AG09319 (cell line): ENCODE results near the gene GNB4.

ENCODE experiments used
- DNase-seq: peaks from one replicate; pipeline ENCODE4 v3.0.0-alpha.2; 2010; ENCODE audit warnings: low read depth; ENCODE audit errors: extremely low read depth
- CTCF ChIP-seq: IDR thresholded peaks from 2 replicates; pipeline ENCODE4 v1.5.1; 2011; ENCODE audit warnings: low read depth, mild to moderate bottlenecking, inconsistent platforms, low read length, moderate library complexity

Gene GNB4

GRCh38 chr3:179402963-179403362 is 48.3 kb downstream of the GNB4 start:
- no peak for TF ChIP-seq CTCF
- DNase-seq = no peak

- DNase-seq = no peak
- TF ChIP-seq CTCF = no peak
These were observed 49.7 kb downstream of the GNB4 start for GRCh38 chr3:179401561-179401960.

GRCh38 chr3:179398574-179399231 is 52.6 kb downstream of the GNB4 start:
- TF ChIP-seq CTCF = no peak
- DNase-seq = no peak

- DNase-seq = no peak
- TF ChIP-seq CTCF = no peak
These were observed 59.4 kb downstream of the GNB4 start for GRCh38 chr3:179391906-179392305.

- DNase-seq = no peak
- TF ChIP-seq CTCF = no peak
These were observed 74.8 kb downstream of the GNB4 start for GRCh38 chr3:179376474-179376873.

GRCh38 chr3:179375091-179375999 is 75.9 kb downstream of the GNB4 start:
- no peak for TF ChIP-seq CTCF
- DNase-seq = no peak

GRCh38 chr3:179373938-179374337 is 77.3 kb downstream of the GNB4 start:
- DNase-seq = no peak

More at GRCh38 chr3:179373938-179374337, 77.3 kb downstream of the GNB4 start:
- TF ChIP-seq CTCF = no peak
